Uterus (tissue), 4 donors: Measurements from ENCODE around the gene TSPAN4. TPM values are rescaled to one million over a fixed set of nuclear protein-coding genes. Genes with fewer than 3 reads are reported as not detected.

Experiments
- DNase-seq, 2 donors: peaks; one replicate each; pipeline ENCODE4 v3.0.0-alpha.2; 2019 to 2020
- H3K27ac ChIP-seq, 2 donors: fragments of 200-600 bp; sonication (generic); 1 replicate in 1 of 2; 2 replicates in 1 of 2; pipeline ENCODE4 v1.5.1; 2016 to 2018
- H3K27me3 ChIP-seq, 2 donors: fragments of 200-600 bp; sonication (generic); one replicate each; pipeline ENCODE4 v1.5.1; 2018 to 2019; ENCODE audit warnings: control low read depth in 1 of 2
- H3K36me3 ChIP-seq, 2 donors: fragments of 200-600 bp; sonication (generic); one replicate each; pipeline ENCODE4 v1.5.1; 2019; ENCODE audit warnings: control low read depth in 1 of 2
- H3K4me1 ChIP-seq, 2 donors: fragments of 200-600 bp; sonication (generic); one replicate each; pipeline ENCODE4 v1.5.1; 2018 to 2019; ENCODE audit warnings: control low read depth in 1 of 2
- H3K4me3 ChIP-seq, 2 donors: fragments of 200-600 bp; sonication (generic); 1 replicate in 1 of 2; 2 replicates in 1 of 2; pipeline ENCODE4 v1.5.1; 2018 to 2019; ENCODE audit warnings: mild to moderate bottlenecking in 1 of 2
- H3K9me3 ChIP-seq, 2 donors: fragments of 200-600 bp; sonication (generic); one replicate each; pipeline ENCODE4 v1.5.1; 2019; ENCODE audit warnings: control low read depth in 1 of 2
- POLR2A ChIP-seq, 2 donors: fragments of 450-650 bp; IDR thresholded peaks; one replicate each; pipeline ENCODE4 v1.6.1; 2016; ENCODE audit warnings: antibody characterized with exemption in 2 of 2, mild to moderate bottlenecking in 1 of 2, moderate library complexity in 1 of 2
- intact Hi-C: fragments of 100-400 bp; cut with DNase I; formaldehyde crosslinking; loops from one replicate; pipeline ENCODE4 v1.15.1; 2023; ENCODE audit warnings: low total_unique reads
- total RNA-seq, 4 donors: library from RNA; depleted of rRNA in 3 of 4; stranded (reverse); fragments of >200 nt in 3 of 4; gene quantifications; one replicate each; pipeline versions ENCODE4 v1.1.0 to v1.2.4, GENCODE V29; 2014 to 2023
- TF ChIP-seq, protein P1 (sequence below), 4 experiments: fragments of 200-600 bp in 2 of 4; fragments of 450-650 bp in 2 of 4; sonication (generic) in 2 of 4; IDR thresholded peaks; one replicate each; pipeline ENCODE4 v1.5.1; 2016 to 2019; ENCODE audit warnings: antibody characterized with exemption in 4 of 4, mild to moderate bottlenecking in 2 of 4, moderate library complexity in 1 of 4
- donor health status: DM: yes; HTN: yes; CAD: no.

Gene TSPAN4
- total RNA-seq, 4 donors from 2014 or later, result 68.4 to 119 (median 105) TPM

DNA sequence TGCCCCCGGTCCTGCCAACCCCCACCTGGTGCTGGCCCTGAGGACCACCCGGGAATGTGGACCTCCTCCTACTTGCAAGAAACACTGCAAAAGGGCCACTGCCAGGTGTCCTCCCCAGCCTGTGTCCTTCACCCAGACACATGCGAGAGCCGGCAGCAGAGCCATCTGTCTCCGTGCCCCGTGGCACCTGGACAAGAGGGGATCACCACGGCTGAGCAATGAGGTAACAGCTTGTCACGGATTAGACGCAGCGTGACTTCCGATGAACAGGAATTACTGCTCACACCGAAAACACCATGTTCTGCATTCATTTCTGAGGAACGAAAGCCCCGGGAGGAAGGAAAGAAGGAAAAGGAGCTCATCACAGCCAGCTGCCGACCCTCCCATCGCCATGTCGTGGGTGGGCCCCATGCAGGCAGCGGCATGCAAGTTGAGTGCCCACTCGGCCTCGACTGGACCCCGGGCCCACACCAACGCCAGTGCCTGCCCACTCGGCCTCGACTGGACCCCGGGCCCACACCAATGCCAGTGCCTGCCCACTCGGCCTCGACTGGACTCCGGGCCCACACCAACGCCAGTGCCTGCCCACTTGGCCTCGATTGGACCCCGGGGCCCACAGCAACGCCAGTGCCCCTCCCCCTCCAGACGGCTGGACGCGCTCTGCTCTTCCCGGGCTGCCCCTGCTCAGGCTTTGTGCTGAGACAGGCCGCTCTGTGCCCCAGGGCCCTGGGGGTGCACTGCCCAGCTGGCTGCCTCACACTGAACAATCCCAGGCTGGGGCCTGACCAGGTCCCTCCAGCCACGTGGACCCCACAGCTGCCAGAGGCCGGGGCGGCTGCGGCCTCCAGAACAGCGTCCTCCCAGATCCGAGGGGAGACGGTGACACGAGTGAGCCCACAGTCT is 45.9 kb downstream of the TSPAN4 start:
- Histone ChIP-seq H3K27me3 (no peaks in the 10 kb centered on the region), H3K9me3 (no peaks in the 10 kb centered on the region), H3K27ac (no peak overlapping the region), H3K4me3 (no peak overlapping the region), H3K4me1 (no peaks in the 10 kb centered on the region), H3K36me3 (no peaks in the 10 kb centered on the region)
- no peak for DNase-seq
- intact Hi-C loops, result no loop called here
- no peak for TF ChIP-seq POLR2A (IDR thresholded peaks at IDR 0.05)
- TF ChIP-seq, protein P1, sequence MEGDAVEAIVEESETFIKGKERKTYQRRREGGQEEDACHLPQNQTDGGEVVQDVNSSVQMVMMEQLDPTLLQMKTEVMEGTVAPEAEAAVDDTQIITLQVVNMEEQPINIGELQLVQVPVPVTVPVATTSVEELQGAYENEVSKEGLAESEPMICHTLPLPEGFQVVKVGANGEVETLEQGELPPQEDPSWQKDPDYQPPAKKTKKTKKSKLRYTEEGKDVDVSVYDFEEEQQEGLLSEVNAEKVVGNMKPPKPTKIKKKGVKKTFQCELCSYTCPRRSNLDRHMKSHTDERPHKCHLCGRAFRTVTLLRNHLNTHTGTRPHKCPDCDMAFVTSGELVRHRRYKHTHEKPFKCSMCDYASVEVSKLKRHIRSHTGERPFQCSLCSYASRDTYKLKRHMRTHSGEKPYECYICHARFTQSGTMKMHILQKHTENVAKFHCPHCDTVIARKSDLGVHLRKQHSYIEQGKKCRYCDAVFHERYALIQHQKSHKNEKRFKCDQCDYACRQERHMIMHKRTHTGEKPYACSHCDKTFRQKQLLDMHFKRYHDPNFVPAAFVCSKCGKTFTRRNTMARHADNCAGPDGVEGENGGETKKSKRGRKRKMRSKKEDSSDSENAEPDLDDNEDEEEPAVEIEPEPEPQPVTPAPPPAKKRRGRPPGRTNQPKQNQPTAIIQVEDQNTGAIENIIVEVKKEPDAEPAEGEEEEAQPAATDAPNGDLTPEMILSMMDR (IDR thresholded peaks at IDR 0.05), result no peak

DNA sequence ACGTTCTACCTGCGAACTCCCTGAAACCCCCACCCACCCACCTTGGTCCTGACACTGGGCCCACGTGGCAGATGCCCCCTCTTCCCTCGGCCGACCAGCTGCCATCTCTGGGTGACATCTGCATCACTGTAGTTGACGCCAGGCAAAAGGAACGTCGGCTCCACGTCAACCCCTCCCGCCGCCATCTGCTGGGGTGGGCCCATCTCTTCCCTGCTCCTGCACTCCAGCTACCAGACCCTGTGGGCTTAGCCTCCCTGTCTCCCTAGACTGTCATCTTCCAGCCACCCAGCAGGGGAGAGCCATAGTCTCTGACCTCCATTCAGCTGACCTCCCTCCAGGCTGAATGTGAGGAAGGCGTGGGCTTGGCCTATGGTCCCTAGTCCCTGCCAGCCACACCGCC is 46.6 kb downstream of the TSPAN4 start:
- intact Hi-C loops, result no loop called here
- TF ChIP-seq POLR2A (IDR thresholded peaks at IDR 0.05), result no peak
- TF ChIP-seq, protein P1 (IDR thresholded peaks at IDR 0.05), result no peak
- Histone ChIP-seq H3K36me3 (no peaks in the 10 kb centered on the region), H3K27me3 (no peaks in the 10 kb centered on the region), H3K4me1 (no peaks in the 10 kb centered on the region), H3K4me3 (no peak overlapping the region), H3K27ac (no peak overlapping the region), H3K9me3 (no peaks in the 10 kb centered on the region)
- DNase-seq, result no peak

DNA sequence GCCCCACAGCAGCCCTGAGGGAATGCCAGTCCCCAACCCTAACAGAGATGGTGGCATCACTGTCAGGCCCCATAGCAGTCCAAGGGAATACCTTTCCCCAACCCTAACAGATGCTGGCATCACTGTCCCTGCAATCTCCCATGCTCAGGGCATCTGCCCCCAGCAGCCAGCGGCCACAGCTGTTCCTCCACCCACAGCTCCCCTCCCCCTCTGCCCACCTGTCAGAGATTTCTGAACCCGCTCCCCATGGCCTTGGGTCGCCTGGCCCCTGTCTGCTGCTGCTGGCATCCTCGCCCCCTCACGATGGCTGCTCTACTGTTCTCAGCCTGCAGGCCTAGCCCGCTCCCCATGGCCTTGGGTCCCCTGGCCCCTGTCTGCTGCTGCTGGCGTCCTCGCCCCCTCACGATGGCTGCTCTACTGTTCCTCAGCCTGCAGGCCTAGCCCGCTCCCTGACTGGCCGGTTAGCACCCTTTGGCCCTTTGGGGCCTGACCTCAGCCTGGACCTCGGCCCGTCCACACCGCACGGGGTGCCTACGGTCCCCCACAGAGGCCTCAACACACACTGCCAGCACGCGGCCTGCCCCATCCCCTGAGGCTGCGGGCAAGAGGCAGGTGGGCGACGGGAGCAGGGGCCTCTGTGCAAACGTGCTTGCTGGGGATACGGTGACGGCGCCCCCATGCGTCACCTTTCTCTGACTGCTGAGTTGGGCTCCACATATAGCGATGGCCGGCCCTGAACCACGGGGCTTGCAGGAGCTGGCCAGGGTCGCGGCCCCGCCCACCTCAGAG is 47.2 kb downstream of the TSPAN4 start:
- Histone ChIP-seq H3K27ac (no peak overlapping the region), H3K36me3 (no peaks in the 10 kb centered on the region), H3K27me3 (no peaks in the 10 kb centered on the region), H3K9me3 (no peaks in the 10 kb centered on the region), H3K4me1 (no peaks in the 10 kb centered on the region), H3K4me3 (no peak overlapping the region)
- no peak for DNase-seq
- intact Hi-C loops, result no loop called here
- TF ChIP-seq POLR2A (IDR thresholded peaks at IDR 0.05), result no peak
- TF ChIP-seq, protein P1 (IDR thresholded peaks at IDR 0.05), result no peak

DNA sequence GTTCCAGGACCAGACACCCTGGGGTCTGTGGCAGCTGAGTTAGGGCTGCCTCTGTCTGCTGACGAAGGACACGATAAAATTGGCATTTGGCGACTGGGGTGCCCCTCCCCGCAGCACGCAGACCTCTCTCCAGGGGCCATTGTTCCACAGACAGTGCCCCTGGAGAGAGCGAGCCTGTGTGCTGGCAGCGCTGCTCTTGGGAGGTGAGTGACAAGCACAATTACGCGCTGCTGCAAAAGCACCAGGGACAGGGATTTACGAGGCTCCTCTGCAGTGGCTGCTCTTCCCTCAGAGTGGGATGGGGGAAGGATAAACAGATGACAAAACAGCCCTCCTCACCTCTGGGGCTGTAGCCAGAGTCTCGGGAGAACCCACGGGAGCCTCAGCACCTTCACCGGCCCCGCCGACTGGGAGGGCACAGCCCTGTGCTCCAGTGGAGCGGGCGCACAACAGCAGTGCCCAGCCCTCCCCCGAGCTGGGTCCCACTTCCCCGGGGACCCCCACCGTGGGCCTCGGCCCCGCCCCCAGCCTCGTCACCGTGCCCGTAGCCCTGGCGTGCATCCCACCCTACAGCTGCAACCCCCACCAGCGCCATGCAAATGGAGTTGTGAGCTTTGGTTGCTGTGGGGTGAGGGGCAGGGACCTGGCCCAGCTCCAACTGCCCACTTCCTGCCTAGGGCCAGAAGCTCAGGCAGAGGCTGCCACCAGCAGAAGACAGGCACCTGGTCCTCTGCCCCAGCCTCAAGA is 48.3 kb downstream of the TSPAN4 start:
- no peaks in the 10 kb centered on the region for H3K9me3 ChIP-seq
- H3K36me3 ChIP-seq, result no peaks in the 10 kb centered on the region
- intact Hi-C loops, result no loop called here
- DNase-seq, result no peak
- no peaks in the 10 kb centered on the region for H3K27me3 ChIP-seq
- no peaks in the 10 kb centered on the region for H3K4me1 ChIP-seq
- no peak overlapping the region for H3K27ac ChIP-seq
- no peak overlapping the region for H3K4me3 ChIP-seq
- TF ChIP-seq POLR2A (IDR thresholded peaks at IDR 0.05), result no peak
- TF ChIP-seq, protein P1 (IDR thresholded peaks at IDR 0.05), result no peak
